Stimulated activated CD4-positive, alpha-beta T cell treated with anti-CD3 and anti-CD28 coated beads, Interleukin-4, amount 100 ng/mL, for 24 hours (primary cell): ENCODE data around the gene HAS3.
"Not testable (repeated sequence)": the region's sequence is repeated elsewhere in the genome, so short reads cannot be mapped to it uniquely, and the experiment has no call there.

Experiments used
- DNase-seq: peaks from one replicate; pipeline ENCODE4 v3.0.0-alpha.2; 2020

Gene HAS3

GRCh38 chr16:69105501-69106361 is at the start of gene HAS3:
Gene HAS3 (plus strand): TSS chr16:69105653. CDS start chr16:69109396, 3,743 bp downstream.
- DNase-seq = peak; percentile 22

DNA sequence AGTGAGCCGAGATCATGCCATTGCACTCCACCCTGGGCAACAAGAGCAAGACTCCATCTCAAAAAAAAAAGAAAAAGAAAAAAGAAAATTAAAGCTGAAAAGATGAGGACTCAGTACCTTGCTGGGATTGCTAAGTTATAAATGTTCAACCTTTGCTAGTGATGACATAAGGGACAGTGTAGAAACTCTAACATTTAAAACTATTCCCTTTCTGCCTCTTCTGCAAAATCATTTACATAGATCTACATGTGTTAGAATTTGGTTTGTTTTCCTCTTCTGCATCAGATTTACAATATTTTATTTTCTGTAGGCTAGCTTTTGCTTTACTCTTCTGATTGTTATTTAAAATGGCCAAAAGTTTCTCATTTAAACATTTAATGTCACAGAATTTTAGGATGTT is 49.5 kb upstream of the HAS3 start:
- no peak for DNase-seq

- no peak for DNase-seq
Observed at GRCh38 chr16:69056421-69056820, 49.0 kb upstream of the HAS3 start.

DNA sequence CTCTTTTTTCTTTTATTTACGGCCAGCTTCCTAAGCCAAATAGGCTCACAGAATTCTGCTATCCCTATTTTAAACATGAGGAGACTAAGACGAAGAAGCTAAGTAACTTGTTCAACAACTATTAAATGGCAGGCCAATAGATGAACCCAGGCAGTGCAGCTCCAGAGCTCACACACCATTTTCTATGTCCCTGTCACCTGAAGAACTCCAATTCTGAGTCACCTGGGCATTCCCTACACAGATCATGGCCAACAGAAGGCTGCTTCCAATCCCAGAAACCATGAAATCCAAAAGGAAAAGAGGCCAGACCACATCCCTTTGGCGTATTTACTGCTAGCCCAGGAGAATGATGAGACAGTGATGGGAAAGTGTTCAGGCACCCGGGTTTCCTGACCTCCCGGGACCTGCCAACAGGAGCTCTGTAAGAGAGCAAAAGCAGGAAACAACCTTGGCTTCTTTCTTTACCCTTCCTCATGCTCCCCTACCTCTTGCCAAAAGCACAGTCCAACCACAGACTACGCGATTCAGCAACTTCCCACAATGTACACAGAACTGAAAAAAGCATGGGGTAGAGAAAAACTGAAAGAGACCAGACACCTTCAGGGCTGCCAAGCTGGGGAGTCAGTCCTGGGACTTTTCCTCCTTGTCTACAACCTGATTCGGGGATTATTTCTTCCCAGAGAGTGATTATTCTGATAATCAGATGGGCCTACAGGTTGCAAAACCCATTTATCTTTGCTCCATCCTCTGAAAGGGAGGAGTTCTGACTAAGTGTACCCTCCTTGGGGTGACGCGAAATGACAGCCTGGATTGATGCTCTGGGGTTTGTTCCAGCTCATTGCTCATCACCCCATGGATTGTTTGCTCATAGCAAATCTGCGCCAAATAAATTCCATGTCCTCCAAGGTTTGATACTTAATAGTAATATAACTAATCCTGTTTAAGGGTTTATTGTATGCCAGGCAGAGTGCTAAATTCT is 47.8 kb upstream of the HAS3 start:
- DNase-seq = no peak

- not testable (repeated sequence) for DNase-seq
Observed at GRCh38 chr16:69063491-69063890, 42.0 kb upstream of the HAS3 start.

DNA sequence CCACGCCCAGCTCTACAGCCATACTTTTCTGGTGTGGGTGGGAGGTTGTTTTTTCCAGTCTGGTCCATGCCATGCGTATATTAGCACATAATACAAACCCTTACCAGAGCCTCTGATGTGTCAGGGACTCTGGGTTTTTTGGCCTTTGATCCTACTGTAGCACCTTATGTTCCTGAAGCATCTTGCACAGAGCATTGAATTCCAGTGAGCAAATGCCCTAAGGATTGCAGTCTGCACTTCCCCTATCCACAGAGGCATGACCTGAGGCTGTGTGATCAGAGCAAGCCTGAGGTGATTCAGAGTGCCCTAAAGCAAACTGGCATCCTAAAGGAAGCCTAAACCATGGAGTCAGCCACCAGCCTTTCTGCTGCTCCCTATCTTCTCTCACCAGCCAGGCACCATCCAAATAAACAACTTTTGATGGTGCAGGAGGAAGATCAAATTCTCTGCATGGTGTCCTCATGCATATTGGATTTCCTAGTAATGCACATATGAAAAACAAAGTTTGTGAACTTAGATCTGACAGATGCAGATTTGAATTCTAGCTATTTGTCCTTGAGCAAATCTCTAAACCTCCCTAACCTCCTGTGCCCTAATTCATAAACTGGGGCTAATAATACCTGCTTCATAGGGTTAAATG is 41.2 kb upstream of the HAS3 start:
- DNase-seq = no peak

DNA sequence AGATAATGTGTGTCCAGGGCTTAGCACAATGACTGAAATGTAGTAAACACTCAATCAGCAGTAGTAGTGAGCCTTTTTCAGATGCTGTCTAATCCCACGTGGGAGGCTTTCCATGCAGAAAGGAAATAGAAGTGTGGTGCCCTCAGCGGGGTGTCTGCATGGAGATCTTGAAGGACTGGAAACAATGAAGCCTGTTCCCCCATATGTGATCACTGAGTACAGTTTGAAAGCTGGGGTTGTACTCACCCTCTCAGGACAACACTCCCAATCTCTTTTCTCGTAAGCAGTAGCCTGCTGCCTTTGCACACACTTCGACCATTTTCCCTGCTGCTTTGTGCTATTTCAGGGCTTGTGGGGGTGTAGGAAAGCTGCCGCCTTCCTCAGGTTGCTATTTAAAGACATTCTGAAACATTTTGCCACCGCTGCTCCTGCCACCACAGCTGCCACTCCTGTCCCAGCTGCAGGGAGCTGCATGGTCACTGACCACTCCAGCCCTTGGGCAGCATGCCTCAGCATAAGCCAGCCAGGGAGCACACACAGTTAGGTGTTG is 40.6 kb upstream of the HAS3 start:
- no peak for DNase-seq

GRCh38 chr16:69069504-69069903 is 35.9 kb upstream of the HAS3 start:
- DNase-seq = no peak

DNA sequence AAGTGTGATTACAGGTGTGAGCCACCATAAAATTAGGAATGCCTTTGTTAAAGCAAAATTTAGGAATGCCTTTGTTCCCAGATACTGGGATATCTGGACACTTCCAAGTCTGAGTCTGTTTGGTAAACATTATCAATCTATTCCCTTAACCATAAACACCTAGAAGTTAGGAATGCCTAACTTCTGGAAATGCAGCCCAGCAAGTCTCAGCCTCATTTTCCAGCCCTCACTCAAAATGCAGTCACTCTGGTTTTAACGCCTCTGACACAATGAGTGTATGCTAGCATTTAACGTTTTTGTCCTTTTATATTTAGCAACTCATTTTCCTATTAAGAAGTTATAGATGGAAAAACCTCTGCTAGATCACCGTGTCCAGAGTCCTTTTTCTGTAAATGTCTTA is 34.4 kb upstream of the HAS3 start:
- DNase-seq = no peak

DNA sequence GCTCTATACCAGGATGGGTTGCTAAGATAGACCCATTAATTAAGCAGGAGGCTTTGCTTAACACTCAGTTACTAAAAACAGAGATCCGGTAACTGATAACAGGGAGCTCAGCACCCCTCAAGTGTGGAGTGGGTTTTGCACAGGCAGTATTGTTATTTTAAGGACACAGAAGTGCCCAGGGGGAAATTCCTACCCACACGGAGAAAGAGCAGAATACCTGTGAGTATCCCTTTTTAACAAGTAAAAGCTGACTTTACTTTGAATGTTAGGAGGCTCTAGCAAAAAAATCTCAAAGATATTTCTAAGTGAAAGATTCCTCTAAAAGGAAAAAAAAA is 32.8 kb upstream of the HAS3 start:
- DNase-seq = no peak

- no peak for DNase-seq
Observed at GRCh38 chr16:69073181-69073702, 32.2 kb upstream of the HAS3 start.

- DNase-seq = no peak
Observed at GRCh38 chr16:69077251-69077650, 28.2 kb upstream of the HAS3 start.

DNA sequence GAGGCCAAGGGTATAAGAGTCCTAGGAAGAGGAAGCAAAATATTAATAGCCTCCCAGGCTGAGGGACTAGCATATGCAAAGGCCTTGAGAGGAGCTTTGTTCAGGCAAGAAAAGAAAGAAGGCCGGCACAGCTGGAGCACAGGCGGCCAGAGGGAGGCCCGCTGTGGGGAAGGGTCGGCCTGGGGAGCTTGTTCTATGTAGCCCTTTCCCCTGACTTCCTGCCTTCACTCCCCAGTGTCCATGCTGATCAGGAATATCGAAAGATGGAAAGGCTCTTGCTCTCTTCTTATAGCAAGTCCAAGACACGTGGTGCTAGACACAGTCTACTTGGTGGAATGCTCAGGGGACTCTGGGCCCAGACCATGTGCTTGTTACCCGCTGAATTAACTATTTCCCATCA is 27.4 kb upstream of the HAS3 start:
- DNase-seq = no peak

DNA sequence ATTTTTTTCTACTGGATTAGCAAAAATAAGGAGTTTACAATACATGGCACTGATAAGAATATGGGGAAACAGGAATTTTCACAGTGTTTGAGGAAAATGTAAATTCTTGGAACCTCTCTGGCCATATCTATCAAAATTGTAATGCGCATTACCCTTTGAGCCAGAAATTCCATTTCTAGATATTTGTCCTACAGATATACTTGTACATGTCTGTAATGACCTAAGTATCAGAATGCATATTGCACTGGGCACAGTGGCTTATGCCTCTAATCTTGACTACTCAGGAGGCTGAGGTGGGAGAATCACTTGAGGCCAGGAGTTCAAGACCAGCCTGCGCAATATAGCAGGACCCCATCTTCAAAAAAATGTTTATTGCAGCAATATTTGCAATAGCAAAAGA is 25.8 kb upstream of the HAS3 start:
- no peak for DNase-seq

DNA sequence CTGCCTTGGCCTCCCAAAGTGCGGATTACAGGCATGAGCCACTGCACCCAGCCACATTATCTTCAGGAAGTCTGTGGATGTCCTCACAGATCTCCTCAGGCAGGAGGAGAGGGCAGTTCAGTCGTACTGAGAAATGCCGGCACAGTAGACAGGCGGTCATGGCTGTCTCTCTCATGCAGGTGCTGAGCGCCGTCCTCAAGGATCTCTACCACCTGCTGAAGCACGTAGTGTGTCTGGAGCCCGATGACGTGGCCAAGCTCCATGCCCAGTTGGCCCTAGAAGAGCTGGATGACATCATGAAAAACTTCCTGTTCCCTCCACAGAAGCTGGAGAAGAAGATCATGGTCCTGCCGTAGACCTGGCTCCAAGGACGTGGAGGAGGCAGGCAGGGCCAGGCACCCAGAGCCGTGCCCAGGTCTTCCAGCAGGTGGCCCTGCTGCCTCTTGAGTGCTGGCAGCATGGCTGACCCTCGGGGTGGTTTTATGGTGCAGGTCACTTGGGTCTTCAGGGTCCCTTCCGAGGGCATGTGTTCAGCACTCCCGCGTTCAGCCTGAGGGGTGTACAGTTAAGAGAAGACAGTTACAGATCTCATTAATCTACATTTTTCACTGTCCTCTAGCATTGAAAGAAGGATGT is 22.0 kb upstream of the HAS3 start:
- DNase-seq = no peak

DNA sequence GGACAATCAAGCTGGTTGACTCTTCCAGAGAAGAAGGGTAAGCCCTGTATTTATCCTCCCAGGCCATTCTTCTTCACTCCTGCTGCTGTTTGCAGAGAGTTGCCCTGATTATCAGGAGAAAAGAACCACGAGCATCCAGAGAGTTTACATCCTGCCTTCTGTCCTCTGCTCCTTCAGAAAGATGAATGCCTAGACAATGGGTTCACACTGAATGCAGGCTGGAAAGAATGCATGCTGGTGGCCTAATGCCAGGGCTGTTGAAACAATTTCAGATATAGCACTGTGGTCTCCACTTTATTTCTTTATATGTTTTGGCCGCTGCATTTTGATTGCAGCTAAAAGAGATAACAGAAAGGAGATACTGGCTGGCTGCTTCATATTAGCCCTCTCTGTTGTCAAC is 21.2 kb upstream of the HAS3 start:
- DNase-seq = no peak

- DNase-seq = no peak
Observed at GRCh38 chr16:69085032-69085695, 20.3 kb upstream of the HAS3 start.

DNA sequence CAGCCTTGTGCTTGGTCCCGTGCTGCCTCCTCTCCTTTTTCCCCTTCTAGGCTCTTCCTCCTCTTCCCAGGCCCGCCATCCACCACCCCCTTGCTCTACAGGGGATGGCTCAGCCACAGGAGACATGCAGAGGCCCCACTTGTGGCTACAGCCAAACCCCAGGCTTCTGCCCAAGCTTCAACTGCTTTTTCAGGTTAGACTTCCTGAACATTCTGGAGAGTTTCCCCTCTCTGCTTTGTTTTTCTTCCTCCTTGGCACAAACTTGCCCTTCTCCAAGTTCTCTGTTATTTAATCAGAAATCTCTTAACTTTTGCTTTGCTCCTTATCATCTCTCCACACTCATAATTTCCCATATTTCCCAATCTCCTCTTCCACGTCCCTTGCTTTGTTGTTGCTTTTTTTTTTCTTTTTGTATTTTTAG is 18.3 kb upstream of the HAS3 start:
- DNase-seq = no peak

DNA sequence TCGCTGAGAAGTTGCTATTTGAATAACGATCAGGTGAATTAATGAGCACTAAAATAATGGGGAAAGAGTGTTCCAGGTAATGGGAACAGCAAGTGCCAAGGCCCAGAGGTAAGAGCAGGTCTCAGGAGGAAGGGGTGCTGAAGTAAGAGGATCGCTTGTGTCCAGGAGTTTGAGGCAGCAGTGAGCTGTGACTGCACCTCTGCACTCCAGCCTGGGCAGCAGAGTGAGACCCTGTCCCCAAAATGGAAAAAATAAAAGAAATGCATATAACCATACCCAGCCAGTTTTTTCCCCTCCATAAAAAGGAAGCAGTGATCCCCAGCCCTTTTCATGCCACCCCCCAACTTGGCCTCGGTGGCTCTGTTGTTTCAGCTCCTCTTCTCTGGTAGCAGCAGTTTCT is 16.8 kb upstream of the HAS3 start:
- DNase-seq = no peak

DNA sequence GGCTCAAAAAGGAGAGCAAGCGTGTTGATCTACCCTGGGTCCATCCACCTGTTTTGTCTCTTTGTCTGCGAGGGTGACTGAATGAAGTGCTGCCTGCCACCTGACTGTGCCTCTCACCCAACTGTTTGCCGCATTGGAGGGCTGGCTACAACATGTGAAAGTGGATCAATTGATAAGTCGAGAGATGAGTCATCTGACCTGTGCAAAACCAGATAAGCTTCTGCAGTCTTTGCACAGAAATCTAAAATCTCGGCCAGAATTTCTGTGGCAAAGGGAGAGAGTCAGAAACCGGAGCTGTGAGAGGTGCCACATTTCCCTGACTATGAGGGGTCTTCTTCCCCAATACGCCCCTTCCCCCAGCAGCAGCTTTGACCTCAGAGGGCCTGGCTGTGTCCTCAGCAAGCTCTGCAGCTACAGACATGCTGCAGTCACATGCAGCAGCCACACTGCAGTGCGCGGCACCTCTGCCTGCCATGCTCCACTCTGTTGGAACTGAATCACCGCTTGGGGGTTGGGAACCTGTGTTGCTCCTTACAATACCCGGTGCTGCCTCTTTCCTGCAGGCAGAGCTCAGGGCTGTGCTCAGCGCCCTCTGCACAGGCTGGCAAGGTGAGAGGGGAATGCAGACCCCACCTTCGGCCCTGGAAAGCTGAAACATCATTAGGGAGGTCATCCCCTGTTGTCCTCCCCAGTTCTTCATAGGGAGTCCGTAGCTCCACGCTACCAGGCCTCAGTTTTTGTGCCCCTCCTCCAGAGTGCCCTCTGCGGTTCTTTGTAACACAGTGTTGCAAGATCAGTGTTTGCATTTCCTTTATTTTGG is 16.2 kb upstream of the HAS3 start:
- peak; percentile 25 for DNase-seq

GRCh38 chr16:69093974-69094373 is 11.5 kb upstream of the HAS3 start:
- no peak for DNase-seq
